Measurements from ENCODE around the gene DSCAM.
"Not testable (repeated sequence)": the region's sequence is repeated elsewhere in the genome, so short reads cannot be mapped to it uniquely, and the experiment has no call there.

Gene DSCAM

DNA sequence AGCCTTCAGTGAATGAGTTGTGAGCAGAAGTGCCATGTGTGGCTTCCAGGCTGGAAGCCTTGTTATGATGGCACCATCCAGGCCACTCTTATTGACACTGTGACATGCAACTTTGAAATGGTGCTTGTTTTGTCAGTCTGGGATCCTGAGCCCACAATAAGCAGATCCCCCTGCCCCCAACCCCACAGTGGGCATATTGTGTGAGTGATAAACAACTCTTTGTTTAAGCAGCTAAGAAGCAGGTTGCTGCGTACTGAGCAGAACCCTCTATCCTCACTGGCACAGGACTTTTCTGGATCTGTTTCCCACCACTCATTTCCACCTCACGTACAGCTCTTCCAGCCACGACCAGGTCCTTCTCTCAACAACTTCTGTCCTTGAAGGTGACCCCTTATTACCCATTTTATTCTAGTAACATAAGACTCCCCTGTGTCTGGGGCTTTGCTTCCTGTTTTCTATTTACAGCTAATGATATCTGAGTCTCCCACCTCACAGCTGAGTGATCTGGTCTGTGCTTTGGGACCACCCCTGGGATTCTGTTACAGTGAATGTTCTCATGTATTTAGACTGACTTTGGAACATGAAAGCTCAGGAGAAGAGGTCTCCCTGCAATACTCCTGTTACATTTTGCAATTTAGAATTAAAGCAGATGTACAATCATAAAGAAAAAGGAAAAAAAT is 604.2 kb downstream of the DSCAM start:
- DNase-seq (ENCODE audit: low spot score) = no peak

- no peak for DNase-seq (ENCODE audit: low spot score)
Observed at GRCh38 chr21:40235528-40235927, 611.4 kb downstream of the DSCAM start.

GRCh38 chr21:40231979-40232378 is 615.0 kb downstream of the DSCAM start:
- no peak for DNase-seq (ENCODE audit: low spot score)

GRCh38 chr21:40227096-40227495 is 619.9 kb downstream of the DSCAM start:
- no peak for DNase-seq (ENCODE audit: low spot score)

DNA sequence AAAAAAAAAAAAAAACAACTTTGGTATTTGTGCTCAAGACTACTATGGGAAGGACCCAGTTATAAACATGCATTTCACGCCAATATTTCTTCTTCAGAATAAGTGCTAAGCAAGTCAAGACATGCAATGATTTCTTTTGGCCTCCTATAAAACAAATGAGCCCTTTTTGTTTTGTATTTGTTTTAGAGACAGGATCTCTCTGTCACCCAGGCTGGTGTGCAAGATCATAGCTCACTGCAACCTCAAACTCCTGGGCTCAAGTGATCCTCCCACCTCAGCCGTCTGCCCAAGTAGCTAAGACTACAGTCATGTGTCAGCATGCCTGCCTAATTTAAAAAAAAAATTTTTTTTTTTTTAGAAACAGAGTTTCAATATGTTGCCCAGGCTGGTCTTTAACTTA is 631.0 kb downstream of the DSCAM start:
- DNase-seq (ENCODE audit: low spot score) = no peak

DNA sequence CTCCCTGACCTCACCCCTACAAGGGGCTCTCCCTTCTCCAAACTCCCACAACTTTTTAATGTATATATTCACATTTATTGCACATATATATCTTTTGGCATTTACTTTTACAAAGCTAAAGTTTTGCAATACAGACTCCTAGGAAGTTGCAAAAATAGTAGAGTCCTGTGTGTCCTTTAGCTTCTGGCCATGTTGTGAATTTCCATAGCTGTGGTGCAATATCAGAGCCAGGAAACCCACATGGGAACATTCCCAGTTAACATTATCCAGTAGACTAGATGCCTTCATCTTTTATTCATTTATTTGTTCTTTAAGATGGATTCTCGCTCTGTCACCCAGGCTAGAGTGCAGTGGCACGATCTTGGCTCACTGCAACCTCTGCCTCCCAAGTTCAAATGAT is 636.7 kb downstream of the DSCAM start:
- DNase-seq (ENCODE audit: low spot score) = no peak

DNA sequence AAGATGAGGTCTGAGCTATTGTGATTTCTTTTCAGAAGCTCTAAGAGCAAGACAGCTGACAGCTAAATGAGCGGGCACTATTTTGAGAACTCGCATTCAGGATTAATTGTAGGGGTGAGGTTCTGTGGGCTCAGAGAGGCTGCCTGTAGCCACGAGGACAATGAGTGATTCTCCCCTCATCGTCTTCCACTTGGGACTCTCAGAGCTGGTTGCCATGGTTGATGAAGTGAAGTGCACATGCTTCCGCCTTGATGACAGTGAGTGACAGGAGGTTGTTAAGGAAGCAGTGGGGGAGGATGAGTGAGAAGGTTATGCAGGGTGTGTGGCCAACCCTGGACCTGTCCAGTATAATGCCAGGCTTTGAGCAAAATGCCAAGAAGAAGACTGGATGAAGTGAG is 638.0 kb downstream of the DSCAM start:
- no peak for DNase-seq (ENCODE audit: low spot score)

- DNase-seq (ENCODE audit: low spot score) = no peak
Observed at GRCh38 chr21:40208206-40208947, 638.6 kb downstream of the DSCAM start.

DNA sequence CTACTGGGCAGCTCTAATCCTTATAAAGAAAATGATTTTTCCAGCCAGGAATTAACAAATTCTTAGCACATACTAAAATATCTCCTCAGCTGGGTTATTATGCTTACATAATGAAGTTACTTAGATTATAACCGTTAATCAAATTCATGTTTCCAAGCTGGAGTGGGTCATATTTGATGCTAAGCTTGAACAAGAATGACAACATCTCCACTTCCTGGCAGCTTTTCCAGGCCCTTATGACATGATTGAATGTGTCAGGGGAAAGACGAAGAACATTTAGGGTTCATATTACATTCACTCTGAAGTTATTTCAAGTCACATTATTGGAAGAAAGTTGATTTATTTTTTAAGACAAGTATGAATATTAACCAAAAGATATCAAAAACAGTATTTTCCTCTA is 646.0 kb downstream of the DSCAM start:
- DNase-seq (ENCODE audit: low spot score) = no peak

GRCh38 chr21:40200126-40200525 is 646.8 kb downstream of the DSCAM start:
- DNase-seq (ENCODE audit: low spot score) = no peak

DNA sequence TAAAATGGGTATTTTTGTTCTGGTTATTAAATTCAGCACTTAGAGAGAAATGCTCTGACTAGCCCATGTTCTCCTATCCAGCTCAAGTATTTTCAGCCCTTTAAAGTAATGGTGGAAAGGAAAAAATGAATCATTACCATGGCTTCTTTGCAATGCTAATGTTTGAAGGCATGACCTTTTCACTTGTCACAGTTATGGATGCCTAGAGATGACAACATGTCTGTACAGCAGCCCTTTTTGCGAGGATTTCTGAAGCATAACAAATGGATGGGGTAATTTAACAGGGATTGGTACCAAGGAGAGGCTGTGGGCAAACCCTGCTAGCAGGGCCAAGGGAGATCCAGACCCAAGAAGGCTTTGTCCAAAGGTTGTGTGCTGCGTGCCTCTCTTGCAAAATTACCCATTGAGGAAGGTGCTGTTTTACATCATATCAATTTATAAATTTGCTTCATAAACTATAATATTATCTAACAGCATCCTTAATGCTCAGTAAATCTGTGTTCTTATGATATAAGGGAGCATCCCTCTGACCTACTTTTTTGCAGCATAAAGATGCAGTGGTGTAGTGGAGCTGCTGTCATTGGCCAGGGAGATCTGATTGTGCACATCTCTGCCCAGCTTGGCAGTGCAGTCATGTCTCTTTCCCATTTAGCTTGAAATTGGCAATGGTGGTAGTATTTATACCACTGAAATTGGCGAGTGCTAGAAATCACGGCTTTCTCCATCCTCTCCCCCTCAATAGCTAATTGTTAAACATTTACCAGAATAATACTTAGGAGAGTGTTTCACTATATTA is 652.6 kb downstream of the DSCAM start:
- DNase-seq (ENCODE audit: low spot score) = no peak

DNA sequence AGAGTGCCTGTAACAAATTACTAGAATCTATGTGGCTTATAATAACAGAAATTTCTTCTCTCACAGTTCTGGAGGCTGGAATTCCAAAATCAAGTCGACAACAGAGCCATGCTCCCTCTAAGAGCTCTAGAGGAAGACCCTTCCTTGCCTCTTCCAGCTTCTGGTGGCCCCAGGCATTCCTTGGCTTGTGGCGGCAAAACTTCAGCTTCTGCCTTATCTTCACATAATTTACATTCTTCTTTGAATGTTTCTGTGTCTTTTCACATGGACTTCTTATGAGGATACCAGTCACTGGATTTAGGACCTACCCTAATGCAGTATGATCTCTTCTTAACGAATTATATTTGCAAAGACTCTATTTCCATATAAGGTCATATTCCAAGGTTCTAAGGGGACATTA is 655.3 kb downstream of the DSCAM start:
- no peak for DNase-seq (ENCODE audit: low spot score)

DNA sequence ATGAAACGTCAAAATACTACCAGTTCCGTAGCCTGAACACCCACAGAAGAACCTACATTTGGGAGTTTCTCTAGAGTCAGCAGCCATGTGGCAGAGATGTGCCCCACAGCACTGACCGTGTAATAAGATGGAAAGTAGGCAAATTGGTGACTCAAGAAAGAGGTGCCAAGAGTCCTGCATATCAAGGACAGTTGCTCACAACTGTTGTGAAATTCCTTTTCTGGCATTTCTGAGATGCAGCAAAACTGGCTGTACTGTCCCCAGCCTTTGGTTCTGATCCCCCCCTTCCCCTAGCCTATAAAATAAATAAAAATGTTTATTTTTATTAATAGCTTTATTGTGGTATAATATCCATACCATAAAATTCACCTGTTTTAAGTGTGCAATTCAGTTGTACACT is 655.8 kb downstream of the DSCAM start:
- no peak for DNase-seq (ENCODE audit: low spot score)

GRCh38 chr21:40187946-40188654 is 658.9 kb downstream of the DSCAM start:
- no peak for DNase-seq (ENCODE audit: low spot score)

- no peak for DNase-seq (ENCODE audit: low spot score)
Observed at GRCh38 chr21:40187244-40187643, 659.7 kb downstream of the DSCAM start.

GRCh38 chr21:40186045-40186444 is 660.9 kb downstream of the DSCAM start:
- DNase-seq (ENCODE audit: low spot score) = no peak

DNA sequence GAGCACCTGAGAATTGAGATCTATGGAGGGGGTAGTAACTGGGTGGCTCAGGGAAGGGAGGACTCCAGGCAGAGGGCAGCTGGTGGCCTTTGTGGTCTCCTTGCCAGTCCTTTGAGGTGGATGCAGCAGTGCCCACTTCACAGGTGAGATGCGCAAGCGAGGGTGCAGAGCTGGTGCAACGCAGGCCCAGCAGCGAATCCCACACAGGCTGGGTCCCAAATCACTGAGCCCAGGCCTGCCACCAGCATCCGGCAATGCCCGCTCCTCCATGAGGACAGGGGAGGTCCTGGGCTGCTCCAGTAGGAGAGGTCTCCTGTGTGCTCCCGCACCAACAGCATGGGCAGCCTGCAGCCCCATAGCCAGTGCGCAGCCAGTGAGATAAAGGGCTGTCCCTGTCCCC is 661.8 kb downstream of the DSCAM start:
- no peak for DNase-seq (ENCODE audit: low spot score)

GRCh38 chr21:40182491-40182890 is 664.5 kb downstream of the DSCAM start:
- not testable (repeated sequence) for DNase-seq (ENCODE audit: low spot score)

DNA sequence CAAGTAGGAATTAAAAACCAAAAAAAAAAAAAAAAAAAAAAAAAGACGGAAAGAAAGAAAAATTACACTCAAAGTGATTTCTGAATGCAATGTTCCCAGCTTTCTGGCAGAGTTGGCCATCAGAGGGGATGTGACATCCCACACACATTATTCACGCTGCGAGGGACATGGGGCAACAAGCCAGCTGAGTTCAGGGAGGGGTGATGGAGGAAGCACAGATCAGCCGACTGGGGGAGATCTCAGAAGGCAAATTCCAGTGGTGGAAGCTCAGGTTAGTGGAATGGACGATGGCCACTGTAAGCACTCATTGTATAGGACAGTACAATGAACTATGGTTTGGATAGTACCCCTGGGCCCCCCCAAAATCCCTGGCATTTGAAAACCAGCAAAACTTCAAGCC is 667.8 kb downstream of the DSCAM start:
- DNase-seq (ENCODE audit: low spot score) = no peak

DNA sequence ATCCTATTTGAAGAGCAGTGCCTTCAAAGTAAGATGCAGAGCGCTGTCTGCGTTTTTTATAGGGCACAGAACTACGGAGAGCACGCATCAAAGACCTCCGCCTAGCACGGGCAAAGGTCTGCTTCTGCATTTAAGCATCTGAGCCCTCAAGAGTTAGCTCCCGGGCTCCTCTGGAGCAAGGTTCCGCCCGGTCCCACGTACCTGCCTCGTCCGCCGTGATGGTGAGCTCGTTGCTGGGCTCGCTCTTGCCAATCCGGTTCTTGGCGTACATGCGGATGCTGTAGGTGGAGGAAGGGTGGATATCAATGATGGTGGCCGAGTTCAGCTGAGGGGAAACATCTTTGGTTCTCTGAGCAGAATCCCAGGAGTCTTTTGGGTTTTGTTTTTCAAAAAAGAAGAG is 668.2 kb downstream of the DSCAM start:
- DNase-seq (ENCODE audit: low spot score) = no peak

- no peak for DNase-seq (ENCODE audit: low spot score)
Observed at GRCh38 chr21:40177979-40178378, 669.0 kb downstream of the DSCAM start.

DNA sequence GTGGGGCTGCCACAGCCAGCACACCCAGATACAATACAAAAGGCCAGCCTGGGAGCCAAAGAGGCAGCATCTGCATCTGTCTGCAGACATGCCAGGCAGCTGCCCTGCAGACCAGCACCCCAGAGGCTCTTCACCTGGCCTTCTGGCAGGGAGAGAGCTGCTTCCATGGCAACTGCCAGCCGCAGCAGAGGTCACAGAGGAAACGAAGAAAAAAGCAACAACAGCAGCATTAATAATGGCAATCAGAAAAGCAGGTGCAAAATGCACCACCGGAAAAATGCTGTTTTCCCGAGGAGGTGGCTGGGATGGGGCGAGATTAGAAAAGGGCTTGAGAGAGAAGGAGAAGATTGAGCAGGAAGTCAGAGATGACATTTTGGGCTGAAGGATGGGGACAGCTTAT is 670.2 kb downstream of the DSCAM start:
- peak; percentile 55 for DNase-seq (ENCODE audit: low spot score)

Data from NAMALWA (cell line).